GM23338 (cell line): ENCODE data around the gene ALDH7A1.

Source experiments
- EZH2 ChIP-seq: fragments of 200-600 bp; sonication (generic); IDR thresholded peaks from one replicate; pipeline ENCODE4 v1.8.0; 2017; ENCODE audit warnings: antibody characterized with exemption, mild to moderate bottlenecking, low read depth; ENCODE audit not compliant: unreplicated experiment
- JUNB ChIP-seq: IDR thresholded peaks from one replicate; pipeline ENCODE4 v1.6.1; 2016; ENCODE audit warnings: antibody characterized with exemption; ENCODE audit not compliant: unreplicated experiment
- NANOG ChIP-seq: IDR thresholded peaks from 2 replicates; pipeline ENCODE4 v1.6.1; 2016; ENCODE audit warnings: antibody characterized with exemption, borderline replicate concordance
- POLR2AphosphoS5 ChIP-seq: IDR thresholded peaks from 2 replicates; pipeline ENCODE4 v1.6.1; 2016; ENCODE audit warnings: antibody characterized with exemption, low read depth
- REST ChIP-seq: IDR thresholded peaks from one replicate; pipeline ENCODE4 v1.6.1; 2018; ENCODE audit warnings: antibody characterized with exemption; ENCODE audit not compliant: unreplicated experiment
- TF ChIP-seq, protein P1 (sequence below), 2 experiments: fragments of 200-600 bp in 1 of 2; sonication (generic) in 1 of 2; conservative IDR thresholded peaks; 2 replicates each; pipeline versions ENCODE4 v1.5.1 to v1.6.1; 2016 to 2017; ENCODE audit warnings: antibody characterized with exemption in 2 of 2, low read depth in 2 of 2, mild to moderate bottlenecking in 2 of 2, moderate library complexity in 1 of 2

DNA sequence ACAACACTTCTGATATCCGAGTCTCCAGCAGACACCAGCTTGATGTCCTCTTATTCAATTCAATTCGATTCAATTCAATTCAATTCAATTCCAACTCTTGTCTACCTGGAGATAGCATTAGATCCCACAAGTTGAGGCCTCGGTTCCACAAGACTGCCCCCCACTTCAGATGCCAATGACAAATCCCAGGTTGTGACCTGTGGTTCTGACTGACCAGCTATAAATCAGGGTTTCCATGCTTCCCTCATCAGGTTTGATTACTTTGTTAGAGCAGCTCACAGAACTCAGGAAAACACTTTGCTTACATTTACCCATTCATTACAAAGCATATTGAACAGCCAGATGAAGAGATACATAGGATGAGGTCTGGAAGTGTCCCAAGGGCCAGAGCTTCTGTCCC lies 82.6 kb downstream of the ALDH7A1 start:
- TF ChIP-seq, protein P1, sequence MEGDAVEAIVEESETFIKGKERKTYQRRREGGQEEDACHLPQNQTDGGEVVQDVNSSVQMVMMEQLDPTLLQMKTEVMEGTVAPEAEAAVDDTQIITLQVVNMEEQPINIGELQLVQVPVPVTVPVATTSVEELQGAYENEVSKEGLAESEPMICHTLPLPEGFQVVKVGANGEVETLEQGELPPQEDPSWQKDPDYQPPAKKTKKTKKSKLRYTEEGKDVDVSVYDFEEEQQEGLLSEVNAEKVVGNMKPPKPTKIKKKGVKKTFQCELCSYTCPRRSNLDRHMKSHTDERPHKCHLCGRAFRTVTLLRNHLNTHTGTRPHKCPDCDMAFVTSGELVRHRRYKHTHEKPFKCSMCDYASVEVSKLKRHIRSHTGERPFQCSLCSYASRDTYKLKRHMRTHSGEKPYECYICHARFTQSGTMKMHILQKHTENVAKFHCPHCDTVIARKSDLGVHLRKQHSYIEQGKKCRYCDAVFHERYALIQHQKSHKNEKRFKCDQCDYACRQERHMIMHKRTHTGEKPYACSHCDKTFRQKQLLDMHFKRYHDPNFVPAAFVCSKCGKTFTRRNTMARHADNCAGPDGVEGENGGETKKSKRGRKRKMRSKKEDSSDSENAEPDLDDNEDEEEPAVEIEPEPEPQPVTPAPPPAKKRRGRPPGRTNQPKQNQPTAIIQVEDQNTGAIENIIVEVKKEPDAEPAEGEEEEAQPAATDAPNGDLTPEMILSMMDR (conservative IDR thresholded peaks at IDR 0.05; ENCODE audit: low read depth in 2 of 2), result no peak
- TF ChIP-seq NANOG, result no peak
- no peak for TF ChIP-seq POLR2AphosphoS5
- TF ChIP-seq JUNB, result no peak
- TF ChIP-seq REST, result no peak
- no peak for TF ChIP-seq EZH2
